Endothelial cell of umbilical vein (primary cell): ENCODE results near the gene OR13A1. TPM values are rescaled to one million over a fixed set of nuclear protein-coding genes. Genes with fewer than 3 reads are reported as not detected.

Experiments
- BruUV-seq: library from RNA; stranded (reverse); fragments of 400-500 nt; replicated peaks from 2 replicates; lab custom pipeline; 2021; lab: Mats Ljungman, UMichigan
- CTCF ChIA-PET: fragments of 300-600, 350-600 bp; sonication (Branson Sonifier 250); formaldehyde crosslinking; loops from one replicate; lab custom pipeline; 2021; ENCODE audit warnings: antibody characterized with exemption, inconsistent platforms; lab: Charles Lee
- POLR2A ChIA-PET: fragments of 300-600, 350-600 bp; sonication (Branson Sonifier 250); formaldehyde crosslinking; loops from one replicate; lab custom pipeline; 2021; ENCODE audit warnings: antibody characterized with exemption, inconsistent platforms; lab: Charles Lee
- DNase-seq: peaks from one replicate; pipeline ENCODE4 v3.0.0-alpha.2; 2011; ENCODE audit warnings: low read depth, low spot score
- FAIRE-seq: peaks from 2 replicates; lab custom pipeline; 2011; peaks lifted over from hg19 to GRCh38; lab: Jason Lieb, UNC
- H2AFZ ChIP-seq: 2 replicates; pipeline ENCODE4 v1.6.0; 2012; ENCODE audit warnings: low read depth, low read length, control low read depth, inconsistent platforms
- H3K27ac ChIP-seq: 2 replicates; pipeline ENCODE4 v1.5.1; 2011; ENCODE audit warnings: low read depth, mild to moderate bottlenecking, control low read depth, low read length, moderate library complexity; ENCODE audit not compliant: insufficient read depth
- H3K27me3 ChIP-seq, 2 experiments: 2 replicates each; pipeline versions ENCODE4 v1.6.0 to v1.6.1; 2011; ENCODE audit warnings: low read length in 2 of 2, mixed read lengths in 1 of 2; ENCODE audit not compliant: control insufficient read depth in 2 of 2, insufficient read depth in 2 of 2
- H3K36me3 ChIP-seq, 2 experiments: 2 replicates in 1 of 2; 3 replicates in 1 of 2; pipeline ENCODE4 v1.5.1; 2011; ENCODE audit warnings: low read length in 2 of 2, mild to moderate bottlenecking in 1 of 2, moderate library complexity in 1 of 2; ENCODE audit not compliant: control insufficient read depth in 2 of 2, insufficient read depth in 2 of 2; ENCODE audit errors: extremely low read depth in 1 of 2
- H3K4me1 ChIP-seq: 3 replicates; pipeline ENCODE4 v1.5.1; 2011; ENCODE audit warnings: mild to moderate bottlenecking, low read length; ENCODE audit not compliant: control insufficient read depth, insufficient read depth; ENCODE audit errors: extremely low read depth
- H3K4me2 ChIP-seq: 2 replicates; pipeline ENCODE4 v1.6.1; 2011; ENCODE audit warnings: low read length, control low read depth, mixed read lengths; ENCODE audit not compliant: insufficient read depth
- H3K4me3 ChIP-seq, 3 experiments: fragments of 200-600 bp in 1 of 3; sonication (generic), shearing (Covaris generic) in 1 of 3; replicated peaks in 1 of 3; 2 replicates each; pipeline ENCODE4 v1.5.1; 2011 to 2016; ENCODE audit warnings: control low read depth in 3 of 3, low read length in 3 of 3, mild to moderate bottlenecking in 2 of 3, inconsistent platforms in 1 of 3, low read depth in 1 of 3, moderate library complexity in 1 of 3; ENCODE audit not compliant: insufficient read depth in 1 of 3
- H3K79me2 ChIP-seq: 2 replicates; pipeline ENCODE4 v1.6.0; 2012; ENCODE audit warnings: low read length, inconsistent platforms; ENCODE audit not compliant: control insufficient read depth, insufficient read depth
- H3K9ac ChIP-seq: replicated peaks from 2 replicates; pipeline ENCODE3; 2011; ENCODE audit warnings: low read length, control low read depth; ENCODE audit not compliant: insufficient read depth; ENCODE audit errors: extremely low read depth
- H3K9me1 ChIP-seq: replicated peaks from 3 replicates; pipeline ENCODE4 v1.6.0; 2011; ENCODE audit warnings: mild to moderate bottlenecking, low read length; ENCODE audit not compliant: control insufficient read depth, insufficient read depth; ENCODE audit errors: extremely low read depth
- H3K9me3 ChIP-seq: replicated peaks from 2 replicates; pipeline ENCODE4 v1.5.1; 2012; ENCODE audit warnings: low read length, inconsistent platforms; ENCODE audit not compliant: control insufficient read depth, insufficient read depth
- H4K20me1 ChIP-seq: replicated peaks from 2 replicates; pipeline ENCODE3; 2011; ENCODE audit warnings: mild to moderate bottlenecking, low read length; ENCODE audit not compliant: control insufficient read depth, insufficient read depth; ENCODE audit errors: extremely low read depth
- CTCF ChIP-seq, 2 donors: IDR thresholded peaks; 1 replicate in 1 of 2; 2 replicates in 1 of 2; pipeline ENCODE4 v1.5.1; 2011; ENCODE audit warnings: low read length in 2 of 2, mild to moderate bottlenecking in 2 of 2, moderate library complexity in 2 of 2, control low read depth in 1 of 2, inconsistent platforms in 1 of 2, low read depth in 1 of 2; ENCODE audit not compliant: insufficient read depth in 1 of 2; ENCODE audit errors: extremely low read depth in 1 of 2
- EZH2 ChIP-seq: IDR thresholded peaks from 2 replicates; pipeline ENCODE4 v1.6.1; 2012; ENCODE audit warnings: borderline replicate concordance, low read depth, mild to moderate bottlenecking, moderate library complexity, low read length, inconsistent platforms; ENCODE audit not compliant: severe bottlenecking
- FOS ChIP-seq: IDR thresholded peaks from 2 replicates; pipeline ENCODE4 v1.6.1; 2011; ENCODE audit warnings: mild to moderate bottlenecking, low read length, moderate library complexity, borderline replicate concordance; ENCODE audit not compliant: insufficient read depth
- GATA2 ChIP-seq: IDR thresholded peaks from 2 replicates; pipeline ENCODE4 v1.7.0; 2011; ENCODE audit warnings: low read depth, mild to moderate bottlenecking, moderate library complexity, mixed read lengths, low read length; ENCODE audit not compliant: insufficient read length, insufficient read depth
- JUN ChIP-seq: IDR thresholded peaks from 2 replicates; pipeline ENCODE4 v1.6.1; 2011; ENCODE audit warnings: borderline replicate concordance, low read depth; ENCODE audit not compliant: insufficient read length, insufficient read depth
- MAX ChIP-seq: IDR thresholded peaks from 2 replicates; pipeline ENCODE4 v1.6.1; 2011; ENCODE audit not compliant: insufficient read depth, insufficient read length
- MYC ChIP-seq: IDR thresholded peaks from one replicate; pipeline ENCODE4 v1.6.1; 2011; ENCODE audit warnings: mild to moderate bottlenecking, low read depth, low read length
- POLR2A ChIP-seq: IDR thresholded peaks from 2 replicates; pipeline ENCODE4 v1.6.1; 2012; ENCODE audit warnings: low read depth, mild to moderate bottlenecking, control low read depth, low read length
- POLR2AphosphoS5 ChIP-seq: IDR thresholded peaks from 2 replicates; pipeline ENCODE4 v1.6.1; 2012; ENCODE audit warnings: low read depth, mild to moderate bottlenecking, control low read depth, low read length, moderate library complexity; ENCODE audit not compliant: insufficient read depth
- dilution Hi-C: fragments of 300-500 bp; cut with MboI; formaldehyde crosslinking; loops from one replicate; pipeline ENCODE4 v1.15.0; 2019; ENCODE audit warnings: low sequenced_read_pairs; ENCODE audit not compliant: extremely low pct_ligation_motif_present
- intact Hi-C: fragments of 100-400 bp; cut with micrococcal nuclease; formaldehyde crosslinking; loops from one replicate; pipeline ENCODE4 v1.10.0; 2022
- polyA plus RNA-seq, 4 experiments: library from polyadenylated mRNA; depleted of rRNA in 3 of 4; stranded (reverse) in 3 of 4; unstranded in 1 of 4; fragments of >200 nt; gene quantifications; 2 replicates each; pipeline versions ENCODE4 v1.2.1 to v1.2.3, GENCODE V29; 2011 to 2012; ENCODE audit warnings: missing spikeins in 1 of 4
- total RNA-seq: library from RNA; stranded (reverse); gene quantifications from 2 replicates; pipeline ENCODE4 v1.2.3, GENCODE V29; 2021

The OR13A1 gene
- total and polyA plus RNA-seq, 2 donors (not counting 3 experiments of a cell fraction or from before 2014, with no cell fraction given): not detected

GRCh38 chr10:45294681-45295080 lies 20.7 kb downstream of the OR13A1 start:
- H3K9me1 ChIP-seq: no peaks in the 10 kb centered on the region
- no peak for TF ChIP-seq MAX
- no peak for TF ChIP-seq MYC
- TF ChIP-seq FOS: no peak
- TF ChIP-seq JUN: no peak
- TF ChIP-seq POLR2A: no peak
- no peak for TF ChIP-seq GATA2
- TF ChIP-seq CTCF (IDR thresholded peaks at IDR 0.05; ENCODE audit: extremely low read depth in 1 of 2, insufficient read depth in 1 of 2, low read depth in 1 of 2, low read length in 2 of 2): no peak
- TF ChIP-seq EZH2: no peak
- TF ChIP-seq POLR2AphosphoS5: no peak
- DNase-seq (no peak), FAIRE-seq (no peak)
- H3K36me3 ChIP-seq: no peaks in the 10 kb centered on the region
- dilution Hi-C loops (no loop called here), intact Hi-C loops (loop anchor here (5.0 kb wide), 1 partner anchor 78 kb away; the partner anchor contains the start of gene ALOX5)
- H3K4me2 ChIP-seq: no peak overlapping the region
- no peaks in the 10 kb centered on the region for H4K20me1 ChIP-seq
- no peak overlapping the region for H3K27ac ChIP-seq
- H3K27me3 ChIP-seq: no peaks in the 10 kb centered on the region
- H3K9ac ChIP-seq: no peak overlapping the region
- no peak overlapping the region for H3K4me3 ChIP-seq
- no TSS peak for BruUV-seq
- H3K4me1 ChIP-seq: no peaks in the 10 kb centered on the region
- CTCF ChIA-PET: no interaction called here
- H3K79me2 ChIP-seq: no peaks in the 10 kb centered on the region
- no peak overlapping the region for H2AFZ ChIP-seq
- POLR2A ChIA-PET: no interaction called here
- no peaks in the 10 kb centered on the region for H3K9me3 ChIP-seq
